Left lung (tissue), 10 donors: Measurements from ENCODE around the gene SRSF3. TPM values are rescaled to one million over a fixed set of nuclear protein-coding genes. Genes with fewer than 3 reads are reported as not detected.

Experiments used
- ATAC-seq: fragments of 200-7000 bp; cut with Tn5 transposase; one replicate; pipeline ENCODE4 v1.9.1; 2020; ENCODE audit warnings: moderate library complexity
- DNase-seq, 4 donors: peaks; one replicate each; pipeline ENCODE4 v3.0.0-alpha.2; 2013 to 2020
- H3K27ac ChIP-seq, 2 donors: fragments of 200-600 bp; sonication (generic) in 1 of 2; one replicate each; pipeline versions ENCODE4 v1.5.0 to v1.8.0; 2020 to 2021
- H3K27me3 ChIP-seq, 2 donors: fragments of 200-600 bp; sonication (generic) in 1 of 2; one replicate each; pipeline versions ENCODE4 v1.5.0 to v1.8.0; 2020 to 2021
- H3K36me3 ChIP-seq, 2 donors: fragments of 200-600 bp; sonication (generic) in 1 of 2; one replicate each; pipeline versions ENCODE4 v1.5.0 to v1.8.0; 2020 to 2021
- H3K4me1 ChIP-seq, 2 donors: fragments of 200-600 bp; one replicate each; pipeline ENCODE4 v1.8.0; 2021
- H3K4me3 ChIP-seq, 2 donors: fragments of 200-600 bp; sonication (generic) in 1 of 2; one replicate each; pipeline versions ENCODE4 v1.5.0 to v1.8.0; 2020 to 2021; ENCODE audit warnings: mild to moderate bottlenecking in 1 of 2
- H3K9me3 ChIP-seq, 2 donors: fragments of 200-600 bp; sonication (generic) in 1 of 2; one replicate each; pipeline versions ENCODE4 v1.5.0 to v1.8.0; 2020 to 2021
- CTCF ChIP-seq, 2 donors: fragments of 200-600 bp; sonication (generic) in 1 of 2; IDR thresholded peaks; one replicate each; pipeline versions ENCODE4 v1.5.0 to v1.8.0; 2021; ENCODE audit warnings: antibody characterized with exemption in 2 of 2
- intact Hi-C, 2 donors: fragments of 100-400 bp; cut with DNase I; formaldehyde crosslinking; loops; one replicate each; pipeline versions ENCODE4 v1.11.2 to v1.14.2; 2022
- polyA plus RNA-seq, 6 donors: library from polyadenylated mRNA; unstranded; fragments of 120-200 nt; gene quantifications; one replicate each; pipeline ENCODE4 v1.2.1, GENCODE V29; 2013; ENCODE audit not compliant: insufficient read length in 6 of 6
- total RNA-seq, 2 donors: library from RNA; stranded (reverse); fragmentation: NEBNext Ultra II Directional; extraction: Animal tissue kit (Norgen Biotek cat#: 25700); gene quantifications; one replicate each; pipeline ENCODE4 v1.2.1, GENCODE V29; 2021
- donor health status: DM: no; HTN: yes; CAD: no.
- donor health status: DM: no; HTN: no; CAD: no.

The SRSF3 gene
- total and polyA plus RNA-seq, 8 donors, result 173 to 634 (median 529) TPM

- intact Hi-C loops, result no loop called here
- Histone ChIP-seq H3K27ac (peak overlapping the region in 1 of 2 donors; percentile 14), H3K9me3 (no peaks in the 10 kb centered on the region)
Observed at GRCh38 chr6:36629784-36630183, 35.6 kb downstream of the SRSF3 start.

GRCh38 chr6:36631326-36632011, 37.3 kb downstream of the SRSF3 start:
- Histone ChIP-seq H3K9me3 (no peaks in the 10 kb centered on the region), H3K4me3 (no peak overlapping the region), H3K36me3 (no peaks in the 10 kb centered on the region), H3K27me3 (no peaks in the 10 kb centered on the region), H3K4me1 (peaks cover 14 to 28% of the 10 kb centered on the region in 2 donors), H3K27ac (no peak overlapping the region)
- intact Hi-C loops, result no loop called here
- no peak for TF ChIP-seq CTCF (IDR thresholded peaks at IDR 0.05)
- ATAC-seq (peak; percentile 43), DNase-seq (no peak)

More at GRCh38 chr6:36629784-36630183, 35.6 kb downstream of the SRSF3 start:
- Histone ChIP-seq H3K27me3 (no peaks in the 10 kb centered on the region), H3K4me1 (peaks cover 14 to 30% of the 10 kb centered on the region in 2 donors), H3K4me3 (no peak overlapping the region), H3K36me3 (no peaks in the 10 kb centered on the region)
- no peak for ATAC-seq
- no peak for DNase-seq
- no peak for TF ChIP-seq CTCF (IDR thresholded peaks at IDR 0.05)

DNA sequence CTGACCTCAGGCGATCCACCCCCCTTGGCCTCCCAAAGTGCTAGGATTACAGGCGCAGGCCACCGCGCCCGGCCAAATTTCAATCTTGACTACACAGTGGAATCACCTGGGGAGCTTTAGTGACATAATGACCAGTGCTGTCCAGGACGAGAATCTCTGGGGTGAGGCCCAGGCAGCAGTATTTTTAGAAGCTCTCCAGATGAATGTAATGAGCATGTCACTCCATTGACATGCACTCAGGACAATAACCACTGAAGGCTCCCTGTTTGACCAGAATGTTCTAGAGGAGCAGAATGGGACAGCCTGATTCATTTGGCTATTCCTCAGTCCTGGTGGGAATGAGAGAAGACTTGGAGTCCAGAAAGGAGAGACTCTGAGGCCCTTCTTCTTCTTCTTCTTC, 39.2 kb downstream of the SRSF3 start:
- Histone ChIP-seq H3K27ac (no peak overlapping the region), H3K4me1 (peaks cover 5 to 14% of the 10 kb centered on the region in 2 donors), H3K4me3 (no peak overlapping the region), H3K9me3 (no peaks in the 10 kb centered on the region), H3K36me3 (no peaks in the 10 kb centered on the region), H3K27me3 (no peaks in the 10 kb centered on the region)
- intact Hi-C loops, result no loop called here
- TF ChIP-seq CTCF (IDR thresholded peaks at IDR 0.05), result no peak
- no peak for DNase-seq
- peak; percentile 40 for ATAC-seq

GRCh38 chr6:36633915-36634314, 39.8 kb downstream of the SRSF3 start:
- no peaks in the 10 kb centered on the region for H3K9me3 ChIP-seq
- no peak for TF ChIP-seq CTCF (IDR thresholded peaks at IDR 0.05)
- H3K27me3 ChIP-seq, result no peaks in the 10 kb centered on the region
- no peak overlapping the region for H3K4me3 ChIP-seq
- intact Hi-C loops, result no loop called here
- peak; percentile 71 for ATAC-seq
- H3K4me1 ChIP-seq, result peaks cover 5 to 8% of the 10 kb centered on the region in 2 donors
- no peak overlapping the region for H3K27ac ChIP-seq
- H3K36me3 ChIP-seq, result no peaks in the 10 kb centered on the region
- DNase-seq, result peak in 2 of 4 donors; percentile 64 to 67

GRCh38 chr6:36634317-36635108, 40.4 kb downstream of the SRSF3 start:
- H3K27ac ChIP-seq, result no peak overlapping the region
- peaks cover 2 to 5% of the 10 kb centered on the region in 2 donors for H3K4me1 ChIP-seq
- intact Hi-C loops, result no loop called here
- H3K27me3 ChIP-seq, result no peaks in the 10 kb centered on the region
- no peaks in the 10 kb centered on the region for H3K36me3 ChIP-seq
- no peak overlapping the region for H3K4me3 ChIP-seq
- no peak for DNase-seq
- no peak for ATAC-seq
- TF ChIP-seq CTCF (IDR thresholded peaks at IDR 0.05), result no peak
- no peaks in the 10 kb centered on the region for H3K9me3 ChIP-seq
